Activated CD8-positive, alpha-beta T cell treated with anti-CD3 and anti-CD28 coated beads for 36 hours (primary cell): ENCODE data around the gene ZMYM4. TPM values are rescaled to one million over a fixed set of nuclear protein-coding genes. Genes with fewer than 3 reads are reported as not detected.

Source experiments
- ATAC-seq: fragments of 200-7000 bp; cut with Tn5 transposase; one replicate; pipeline ENCODE4 v1.10.0; 2021; ENCODE audit warnings: mild to moderate bottlenecking, moderate library complexity
- CTCF ChIA-PET: fragments of 350-600 bp; sonication (Branson Sonifier 250); formaldehyde crosslinking; loops from one replicate; lab custom pipeline; 2021; ENCODE audit warnings: antibody characterized with exemption; lab: Charles Lee
- POLR2A ChIA-PET: fragments of 350-600 bp; sonication (Branson Sonifier 250); formaldehyde crosslinking; loops from one replicate; lab custom pipeline; 2021; ENCODE audit warnings: antibody characterized with exemption; lab: Charles Lee
- DNase-seq: peaks from one replicate; pipeline ENCODE4 v3.0.0-alpha.2; 2020
- H3K27ac Mint-ChIP-seq: one replicate; pipeline ENCODE4 v1.8.0; 2021; ENCODE audit warnings: mild to moderate bottlenecking, mixed read lengths
- H3K27me3 Mint-ChIP-seq: one replicate; pipeline ENCODE4 v1.8.0; 2021; ENCODE audit warnings: mixed read lengths
- H3K36me3 Mint-ChIP-seq: one replicate; pipeline ENCODE4 v1.8.0; 2021; ENCODE audit warnings: low read depth, mixed read lengths
- H3K4me1 Mint-ChIP-seq: one replicate; pipeline ENCODE4 v1.8.0; 2021; ENCODE audit warnings: low read depth, mixed read lengths
- H3K4me3 Mint-ChIP-seq: one replicate; pipeline ENCODE4 v1.8.0; 2021; ENCODE audit warnings: mild to moderate bottlenecking, moderate library complexity, mixed read lengths
- H3K9me3 Mint-ChIP-seq: one replicate; pipeline ENCODE4 v1.8.0; 2021; ENCODE audit warnings: mixed read lengths
- intact Hi-C: fragments of 100-400 bp; cut with micrococcal nuclease; formaldehyde crosslinking; loops from one replicate; pipeline ENCODE4 v1.10.0; 2022
- total RNA-seq, 2 experiments: library from RNA; stranded (reverse); gene quantifications; one replicate each; pipeline ENCODE4 v1.2.3, GENCODE V29; 2021
- TF ChIP-seq, protein P1 (sequence below): fragments of 200-600 bp; IDR thresholded peaks from one replicate; pipeline ENCODE4 v1.8.0; 2022; ENCODE audit warnings: antibody characterized with exemption, mild to moderate bottlenecking

The ZMYM4 gene
- total RNA-seq, 2 experiments from 2014 or later: 26.0 to 31.6 TPM

DNA sequence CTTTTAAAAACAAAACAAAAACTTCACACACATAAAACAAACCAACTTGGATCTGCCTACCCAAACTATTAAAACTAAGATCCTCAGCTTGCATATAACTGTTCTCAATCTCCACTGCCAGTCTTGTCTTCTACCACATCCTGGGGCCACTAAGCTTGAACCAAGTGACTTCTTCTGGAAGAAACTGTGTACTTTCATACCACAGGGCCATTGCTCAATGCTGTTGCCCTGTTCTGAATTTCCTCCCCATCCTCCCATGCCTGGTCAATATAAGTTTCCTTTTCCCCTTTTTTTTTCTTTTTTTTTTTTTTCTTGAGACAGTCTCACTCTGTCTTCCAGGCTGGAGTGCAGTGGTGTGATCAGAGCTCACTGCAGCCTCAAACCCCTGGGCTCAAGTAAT is 178.8 kb downstream of the ZMYM4 start:
- Mint-ChIP-seq H3K4me1 (peaks cover 36% of the 10 kb centered on the region), H3K36me3 (peaks cover 24% of the 10 kb centered on the region), H3K27me3 (no peaks in the 10 kb centered on the region), H3K27ac (no peak overlapping the region), H3K4me3 (no peak overlapping the region), H3K9me3 (no peaks in the 10 kb centered on the region)
- no peak for ATAC-seq
- no peak for DNase-seq
- CTCF ChIA-PET: interaction anchor here (1.3 to 5.0 kb wide), 2 partner anchors 98 to 122 kb away, joined by 5 to 22 read pairs; no protein-coding TSS in a partner anchor
- TF ChIP-seq, protein P1, sequence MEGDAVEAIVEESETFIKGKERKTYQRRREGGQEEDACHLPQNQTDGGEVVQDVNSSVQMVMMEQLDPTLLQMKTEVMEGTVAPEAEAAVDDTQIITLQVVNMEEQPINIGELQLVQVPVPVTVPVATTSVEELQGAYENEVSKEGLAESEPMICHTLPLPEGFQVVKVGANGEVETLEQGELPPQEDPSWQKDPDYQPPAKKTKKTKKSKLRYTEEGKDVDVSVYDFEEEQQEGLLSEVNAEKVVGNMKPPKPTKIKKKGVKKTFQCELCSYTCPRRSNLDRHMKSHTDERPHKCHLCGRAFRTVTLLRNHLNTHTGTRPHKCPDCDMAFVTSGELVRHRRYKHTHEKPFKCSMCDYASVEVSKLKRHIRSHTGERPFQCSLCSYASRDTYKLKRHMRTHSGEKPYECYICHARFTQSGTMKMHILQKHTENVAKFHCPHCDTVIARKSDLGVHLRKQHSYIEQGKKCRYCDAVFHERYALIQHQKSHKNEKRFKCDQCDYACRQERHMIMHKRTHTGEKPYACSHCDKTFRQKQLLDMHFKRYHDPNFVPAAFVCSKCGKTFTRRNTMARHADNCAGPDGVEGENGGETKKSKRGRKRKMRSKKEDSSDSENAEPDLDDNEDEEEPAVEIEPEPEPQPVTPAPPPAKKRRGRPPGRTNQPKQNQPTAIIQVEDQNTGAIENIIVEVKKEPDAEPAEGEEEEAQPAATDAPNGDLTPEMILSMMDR: no peak
- intact Hi-C loops: no loop called here
- POLR2A ChIA-PET: no interaction called here

DNA sequence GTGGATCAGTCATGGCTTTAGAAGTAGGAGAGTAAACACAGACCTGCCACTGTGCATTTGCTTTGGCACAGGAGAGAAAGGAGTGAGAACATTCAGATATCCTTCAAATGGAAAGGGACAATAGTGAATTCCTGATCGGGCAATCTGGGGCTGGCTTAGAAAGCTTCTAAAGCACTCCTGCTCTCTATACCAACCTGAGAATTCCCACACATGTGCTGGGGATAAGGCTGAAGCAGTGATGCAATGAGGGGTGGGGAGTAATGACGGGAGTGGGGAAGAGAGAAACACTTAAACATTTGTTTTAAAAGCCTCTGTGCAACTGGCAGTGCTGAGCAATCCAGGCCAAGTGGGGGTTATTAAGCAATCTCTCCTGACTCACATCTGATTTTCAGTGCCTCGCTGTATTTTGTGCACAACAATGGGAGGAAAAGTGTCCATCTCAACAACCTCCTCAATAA is 179.9 kb downstream of the ZMYM4 start:
- Mint-ChIP-seq H3K9me3 (no peaks in the 10 kb centered on the region), H3K27me3 (no peaks in the 10 kb centered on the region), H3K27ac (no peak overlapping the region), H3K4me1 (peaks cover 34% of the 10 kb centered on the region), H3K4me3 (no peak overlapping the region), H3K36me3 (peaks cover 18% of the 10 kb centered on the region)
- ChIA-PET POLR2A (no interaction called here), CTCF (interaction anchor here (1.5 to 7.5 kb wide), 8 partner anchors 11 to 278 kb away, joined by 4 to 140 read pairs (median 57); no protein-coding TSS in a partner anchor)
- no peak for ATAC-seq
- TF ChIP-seq, protein P1: no peak
- DNase-seq: no peak
- intact Hi-C loops: no loop called here

DNA sequence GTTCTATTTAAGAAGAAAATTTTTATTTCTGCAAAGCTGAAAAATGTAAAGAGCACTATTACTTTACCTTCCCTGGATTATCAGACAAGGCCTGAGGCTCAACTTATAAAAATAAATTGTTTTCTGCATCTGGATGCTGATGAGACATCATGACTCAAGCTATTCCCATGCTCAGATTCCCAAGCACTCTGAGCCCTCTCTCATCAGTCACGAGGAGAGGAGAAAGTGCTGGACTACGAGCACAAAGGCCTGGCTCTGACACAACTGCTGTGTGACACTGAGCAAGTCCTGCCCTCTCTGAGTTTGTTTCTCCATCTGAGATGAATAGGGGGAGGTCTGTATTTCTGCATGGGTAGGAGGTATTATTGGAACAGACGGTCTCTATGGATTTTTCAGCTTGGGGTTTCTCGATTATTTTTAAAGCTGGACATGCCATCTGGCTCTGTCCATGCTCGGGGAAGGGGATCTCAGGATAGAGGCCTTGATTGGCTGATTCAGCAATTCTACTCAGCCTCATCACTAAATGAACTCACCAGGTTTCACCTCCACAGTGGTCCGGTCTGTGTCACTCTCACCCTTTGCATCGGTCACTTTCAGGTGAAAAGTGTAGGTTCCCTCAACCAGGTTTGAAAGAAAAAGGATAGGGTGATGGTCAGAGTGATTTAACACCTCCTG is 181.0 kb downstream of the ZMYM4 start:
- H3K4me3 Mint-ChIP-seq: no peak overlapping the region
- POLR2A ChIA-PET: no interaction called here

DNA sequence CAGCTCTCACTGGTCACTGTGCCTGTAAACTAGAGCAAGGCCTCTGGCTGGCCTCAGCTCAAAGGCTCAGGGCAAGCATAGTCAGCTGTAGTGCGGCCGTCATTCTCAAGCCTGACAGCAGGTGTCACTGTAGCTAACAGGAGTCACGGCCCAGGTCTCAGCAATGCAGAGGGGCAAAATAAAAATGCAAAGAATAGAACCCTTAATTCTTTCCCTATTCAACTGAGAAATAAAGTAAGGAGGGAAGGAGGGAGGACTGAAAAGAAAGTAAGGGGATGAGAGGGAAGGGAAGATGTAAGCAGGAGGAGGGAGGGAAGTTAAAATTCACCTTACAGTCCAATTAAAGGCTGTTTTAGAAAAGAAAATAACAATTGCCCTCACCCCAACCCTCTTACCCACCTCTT is 182.6 kb downstream of the ZMYM4 start:
- ChIA-PET POLR2A (interaction anchor here (0.8 to 1.3 kb wide), 4 partner anchors 16 to 264 kb away, joined by 3 to 4 read pairs (median 4); partner anchors contain the start of genes KIAA0319L and NCDN), CTCF (interaction anchor here (0.6 to 7.5 kb wide), 48 partner anchors 8 to 482 kb away, joined by 3 to 140 read pairs (median 6); partner anchors contain the start of genes CLSPN, TFAP2E and ZMYM1)
- Mint-ChIP-seq H3K4me1 (peaks cover 32% of the 10 kb centered on the region), H3K27me3 (no peaks in the 10 kb centered on the region), H3K4me3 (no peak overlapping the region), H3K27ac (no peak overlapping the region), H3K9me3 (no peaks in the 10 kb centered on the region), H3K36me3 (peaks cover 20% of the 10 kb centered on the region)
- DNase-seq: peak; percentile 89
- ATAC-seq: peak; percentile 92
- intact Hi-C loops: loop anchor here (1.0 to 5.0 kb wide), 2 partner anchors 94 to 111 kb away; no protein-coding TSS in a partner anchor
- TF ChIP-seq, protein P1: peak; percentile 74

More for the DNA sequence above, 181.0 kb downstream of the ZMYM4 start:
- intact Hi-C loops: loop anchor here (5.0 kb wide), 1 partner anchor 113 kb away; no protein-coding TSS in a partner anchor
- Mint-ChIP-seq H3K27me3 (no peaks in the 10 kb centered on the region), H3K36me3 (peaks cover 18% of the 10 kb centered on the region), H3K9me3 (no peaks in the 10 kb centered on the region), H3K27ac (no peak overlapping the region), H3K4me1 (peaks cover 31% of the 10 kb centered on the region)
- ATAC-seq (no peak), DNase-seq (no peak)
- TF ChIP-seq, protein P1: no peak
- CTCF ChIA-PET: interaction anchor here (1.0 to 7.5 kb wide), 12 partner anchors 12 to 277 kb away, joined by 3 to 140 read pairs (median 12); no protein-coding TSS in a partner anchor
